ENCODE measurements around the gene HCFC1R1.
"Not testable (repeated sequence)": the region's sequence is repeated elsewhere in the genome, so short reads cannot be mapped to it uniquely, and the experiment has no call there.

The HCFC1R1 gene, protein sequence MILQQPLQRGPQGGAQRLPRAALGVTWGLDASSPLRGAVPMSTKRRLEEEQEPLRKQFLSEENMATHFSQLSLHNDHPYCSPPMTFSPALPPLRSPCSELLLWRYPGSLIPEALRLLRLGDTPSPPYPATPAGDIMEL

GRCh38 chr16:3023669-3024478 lies at the start of gene HCFC1R1, which contains the start of gene THOC6:
TSS of gene HCFC1R1 (minus strand) at chr16:3023942. CDS start at chr16:3023941, 1 bp downstream.
TSS of gene THOC6 (plus strand) at chr16:3024035. CDS start at chr16:3024327, 292 bp downstream.
- FAIRE-seq: peak; percentile 91

DNA sequence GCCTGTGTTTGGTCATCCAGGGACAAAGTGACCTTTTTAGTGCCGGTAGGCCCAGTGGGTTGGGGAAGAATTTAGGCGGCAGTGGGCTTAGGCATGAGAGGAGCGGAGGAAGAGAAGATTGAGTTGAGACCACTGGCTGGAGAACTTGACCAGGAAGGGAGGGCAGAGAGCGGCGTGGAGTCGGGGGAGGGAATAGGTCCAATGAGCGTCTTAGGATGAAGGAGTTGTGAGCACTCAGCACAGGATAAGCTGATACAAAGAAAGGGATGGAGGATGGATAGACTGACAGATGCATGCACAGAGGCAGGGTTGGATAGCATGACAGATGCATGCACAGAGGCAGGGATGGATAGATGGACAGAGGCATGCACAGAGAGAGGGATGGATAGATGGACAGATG lies 49.7 kb upstream of the HCFC1R1 start:
- FAIRE-seq: no peak

- not testable (repeated sequence) for FAIRE-seq
These were observed 49.0 kb upstream of the HCFC1R1 start for GRCh38 chr16:3072576-3073263.

- not testable (repeated sequence) for FAIRE-seq
These were observed 48.4 kb upstream of the HCFC1R1 start for GRCh38 chr16:3072148-3072547.

GRCh38 chr16:3071655-3072054 lies 47.9 kb upstream of the HCFC1R1 start:
- FAIRE-seq: no peak

DNA sequence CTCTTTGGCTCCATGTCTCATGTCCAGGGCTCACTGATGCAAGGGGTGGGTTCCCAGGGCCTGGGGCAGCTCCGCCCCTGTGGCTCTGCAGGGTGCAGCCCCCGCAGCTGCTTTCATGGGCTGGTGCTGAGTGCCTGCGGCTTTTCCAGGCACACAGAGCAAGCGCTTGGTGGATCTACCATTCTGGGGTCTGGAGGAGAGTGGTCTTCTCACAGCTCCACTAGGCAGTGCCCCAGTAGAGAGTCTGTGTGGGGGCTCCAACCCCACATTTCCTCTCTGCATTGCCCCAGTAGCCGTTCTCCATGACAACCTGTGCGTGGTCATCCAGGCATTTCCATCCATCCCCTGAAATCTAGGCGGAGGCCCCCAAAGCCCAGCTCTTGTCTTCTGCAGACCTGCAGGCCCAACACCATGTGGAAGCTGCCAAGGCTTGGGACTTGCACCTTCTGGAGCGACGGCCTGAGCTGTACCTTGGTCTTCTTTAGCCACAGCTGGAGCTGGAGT lies 46.9 kb upstream of the HCFC1R1 start:
- no peak for FAIRE-seq

- FAIRE-seq: not testable (repeated sequence)
These were observed 45.4 kb upstream of the HCFC1R1 start for GRCh38 chr16:3069146-3069545.

GRCh38 chr16:3068487-3068886 lies 44.7 kb upstream of the HCFC1R1 start:
- FAIRE-seq: no peak

DNA sequence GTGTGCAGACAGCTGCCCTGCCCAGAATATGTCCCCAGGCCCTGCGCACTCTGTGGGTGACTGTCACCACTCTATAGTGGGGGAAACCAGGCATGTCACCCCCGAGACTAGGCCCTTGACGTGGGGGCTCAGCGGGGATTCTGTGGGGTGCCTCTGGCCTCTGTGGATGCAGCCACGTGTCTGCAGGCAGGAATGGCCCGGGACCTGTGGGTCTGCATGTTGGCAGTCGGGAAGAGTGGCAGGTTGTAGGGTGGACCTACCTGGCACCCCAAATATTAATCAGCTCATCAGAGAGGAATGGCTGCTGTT lies 42.7 kb upstream of the HCFC1R1 start:
- no peak for FAIRE-seq

DNA sequence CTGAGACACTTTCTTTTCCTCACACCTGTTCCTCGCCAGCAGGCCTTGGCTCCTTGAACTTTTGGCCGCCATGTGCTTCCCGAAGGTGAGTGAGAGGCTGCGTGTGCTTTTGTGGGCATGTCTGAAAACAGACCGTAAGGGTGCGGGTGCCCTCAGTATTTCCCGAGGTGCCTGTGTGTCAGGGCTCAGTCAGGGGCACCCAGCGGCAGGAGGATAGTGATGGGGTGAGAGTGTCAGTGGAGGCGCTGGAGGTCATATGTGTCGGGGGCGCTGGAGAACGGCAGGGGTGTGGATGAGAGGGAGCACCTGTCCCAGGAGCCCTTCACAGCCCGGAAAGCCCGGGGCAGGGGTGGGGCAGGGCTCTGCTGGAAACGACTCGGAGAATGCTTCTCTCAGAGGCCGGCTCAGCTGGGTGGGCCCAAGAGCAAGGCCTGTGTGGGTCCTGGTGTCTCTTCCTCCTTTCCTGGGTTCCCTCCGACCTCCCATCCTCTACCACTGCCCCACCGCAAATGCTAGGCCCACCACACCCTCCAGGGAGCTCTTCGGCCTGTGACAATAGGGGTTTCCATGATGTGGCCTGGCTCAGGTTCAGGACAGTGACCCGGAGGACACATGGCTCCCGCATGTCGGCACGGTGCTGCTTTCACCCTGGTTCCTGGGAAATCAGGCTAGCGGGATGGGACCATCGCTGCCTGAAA lies 42.1 kb upstream of the HCFC1R1 start:
- no peak for FAIRE-seq

DNA sequence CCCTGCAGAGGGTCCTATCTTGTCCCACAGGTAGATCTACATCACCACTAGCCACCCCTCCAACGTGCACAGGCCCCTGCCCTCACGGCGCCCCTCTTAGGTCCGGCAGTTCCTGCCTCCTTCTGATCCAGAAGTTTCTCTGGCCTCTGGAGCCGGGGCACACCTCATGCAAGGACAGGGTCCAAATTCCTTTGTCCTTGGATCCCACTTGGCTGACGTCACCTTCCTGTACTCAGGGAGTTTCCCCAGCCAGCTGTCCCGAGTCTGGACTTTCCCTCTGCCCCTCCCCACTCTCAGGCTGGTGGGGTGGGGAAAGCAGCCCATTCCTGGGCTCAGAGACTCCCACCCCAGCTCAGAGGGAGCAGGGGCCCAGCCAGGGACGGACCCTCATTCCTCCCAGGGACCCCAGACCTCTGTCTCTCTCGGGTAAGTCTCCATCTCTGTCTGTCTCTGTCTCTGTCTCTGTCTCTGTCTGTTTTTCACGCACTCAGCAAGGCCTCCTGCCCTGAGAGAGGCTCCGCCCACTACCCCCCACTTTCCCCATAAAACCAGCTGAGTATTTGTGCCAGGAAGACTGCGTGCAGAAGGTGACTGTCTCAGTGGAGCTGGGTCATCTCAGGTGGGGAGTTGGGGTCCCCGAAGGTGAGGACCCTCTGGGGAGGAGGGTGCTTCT lies 41.5 kb upstream of the HCFC1R1 start, which contains the start of gene IL32:
IL32 (plus strand) TSS at position 572 of the 673 bp plus-strand sequence. CDS start 172 bp downstream, outside the sequence.
- no peak for FAIRE-seq

GRCh38 chr16:3063625-3064386 lies 40.1 kb upstream of the HCFC1R1 start:
- no peak for FAIRE-seq

DNA sequence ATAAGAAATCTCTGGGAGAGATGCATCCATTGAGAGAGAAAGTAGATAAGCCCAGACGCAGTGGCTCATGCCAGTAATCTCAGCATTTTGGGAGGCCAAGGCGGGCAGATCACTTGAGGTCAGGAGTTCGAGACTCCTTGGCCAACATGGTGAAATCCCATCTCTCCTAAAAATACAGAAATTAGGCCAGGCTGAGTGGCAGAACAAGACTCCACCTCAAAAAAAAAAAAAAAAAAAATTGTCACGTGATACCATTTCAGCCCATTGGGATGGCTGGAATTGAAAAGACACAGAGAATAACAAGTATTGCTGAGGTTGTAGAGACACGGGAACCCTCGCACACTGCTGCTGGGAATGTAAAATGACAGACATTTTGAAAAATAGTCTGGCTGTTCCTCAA lies 38.8 kb upstream of the HCFC1R1 start:
- no peak for FAIRE-seq

DNA sequence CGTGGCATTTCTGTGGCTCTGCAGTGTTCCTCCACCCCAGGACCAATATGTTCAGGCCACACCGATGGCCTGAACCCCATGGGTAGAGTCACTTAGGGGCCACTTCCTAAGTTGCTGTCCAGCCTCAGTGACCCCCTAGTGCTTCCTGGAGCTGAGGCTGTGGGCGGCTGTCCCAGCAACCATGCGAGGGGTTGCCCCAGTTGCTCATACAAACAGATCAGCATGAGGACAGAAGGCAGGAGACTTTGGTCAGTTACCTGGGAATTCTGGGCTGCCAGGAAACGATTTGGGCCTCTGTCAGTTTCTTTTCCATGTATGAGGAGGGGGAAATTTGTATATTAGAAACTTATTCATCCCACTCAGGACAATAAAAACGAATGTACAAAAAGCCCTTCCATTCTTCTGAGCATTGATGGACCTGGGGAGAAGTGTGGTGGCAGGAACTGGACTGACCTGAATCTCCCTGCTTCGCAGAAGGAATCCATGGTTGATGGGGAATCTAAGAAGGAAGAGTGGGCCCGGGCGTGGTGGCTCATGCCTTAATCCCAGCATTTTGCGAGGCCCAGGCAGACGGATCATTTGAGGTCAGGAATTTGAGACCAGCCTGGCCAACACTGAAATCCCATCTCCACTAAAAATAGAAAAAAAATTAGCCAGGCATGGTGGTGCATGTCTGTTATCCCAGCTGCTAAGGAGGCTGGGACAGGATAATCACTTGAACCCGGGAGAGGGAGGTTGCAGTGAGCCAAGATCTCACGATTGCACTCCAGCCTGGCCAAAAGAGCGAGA lies 36.8 kb upstream of the HCFC1R1 start:
- FAIRE-seq: no peak

DNA sequence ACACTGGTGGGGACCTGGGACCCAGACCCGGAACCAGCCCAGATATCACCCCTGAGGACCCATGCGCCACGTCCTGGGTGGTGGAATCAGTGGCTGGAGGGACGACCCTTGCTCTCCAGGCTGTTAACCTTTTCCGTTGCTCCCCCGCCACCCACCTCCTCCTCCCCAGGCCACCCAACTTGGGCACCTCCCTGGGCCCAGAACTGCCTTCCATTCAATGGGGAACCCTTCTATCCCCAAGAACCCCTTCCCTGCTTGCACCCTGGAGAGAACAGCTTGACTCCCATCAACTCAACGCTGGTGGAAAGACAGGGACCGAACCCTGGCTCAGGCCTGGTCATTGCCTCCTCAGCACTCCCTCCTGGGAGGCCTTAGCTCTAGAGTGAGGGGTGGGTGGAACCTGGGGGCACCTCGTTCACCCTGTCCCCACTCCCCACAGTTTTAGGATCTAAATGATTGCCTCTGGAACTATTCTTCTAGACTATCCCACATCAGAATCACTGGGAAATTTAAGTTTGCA lies 36.0 kb upstream of the HCFC1R1 start:
- no peak for FAIRE-seq

DNA sequence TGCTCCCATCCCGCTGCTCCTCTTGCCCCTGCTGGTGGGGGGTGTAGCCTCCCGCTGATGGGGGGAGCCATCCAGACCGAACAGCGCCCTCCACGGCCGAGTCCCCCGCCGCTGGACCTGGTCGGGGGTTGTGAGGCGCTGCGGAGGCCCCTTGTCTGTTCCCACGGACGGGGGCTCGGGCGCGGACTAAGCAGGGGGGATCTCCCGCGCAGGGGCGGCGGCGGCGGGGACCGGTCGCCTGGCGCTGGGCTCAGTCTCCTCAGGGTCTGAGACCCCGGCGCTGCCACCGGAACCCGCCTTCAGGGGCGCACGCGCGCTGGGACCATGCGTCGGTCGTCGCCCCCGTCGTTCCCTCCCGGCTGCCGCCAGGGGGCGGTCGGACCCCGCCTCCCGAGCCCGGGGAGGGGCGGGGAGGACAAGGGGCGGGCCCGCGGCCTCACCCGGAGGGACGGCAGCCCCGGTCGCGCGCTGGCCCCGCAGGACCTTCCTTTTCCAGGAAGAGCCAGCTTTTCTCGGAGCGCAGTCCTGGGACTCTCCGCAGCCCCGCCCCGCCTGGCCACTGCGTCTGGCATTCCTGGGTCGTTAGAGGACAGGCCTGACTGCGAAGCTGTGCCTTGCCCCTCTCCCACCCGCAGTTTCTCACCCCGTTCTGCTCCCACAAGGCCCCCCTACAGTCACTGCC lies 35.4 kb upstream of the HCFC1R1 start:
- FAIRE-seq: no peak

- FAIRE-seq: no peak
These were observed 34.6 kb upstream of the HCFC1R1 start for GRCh38 chr16:3058139-3059030.

DNA sequence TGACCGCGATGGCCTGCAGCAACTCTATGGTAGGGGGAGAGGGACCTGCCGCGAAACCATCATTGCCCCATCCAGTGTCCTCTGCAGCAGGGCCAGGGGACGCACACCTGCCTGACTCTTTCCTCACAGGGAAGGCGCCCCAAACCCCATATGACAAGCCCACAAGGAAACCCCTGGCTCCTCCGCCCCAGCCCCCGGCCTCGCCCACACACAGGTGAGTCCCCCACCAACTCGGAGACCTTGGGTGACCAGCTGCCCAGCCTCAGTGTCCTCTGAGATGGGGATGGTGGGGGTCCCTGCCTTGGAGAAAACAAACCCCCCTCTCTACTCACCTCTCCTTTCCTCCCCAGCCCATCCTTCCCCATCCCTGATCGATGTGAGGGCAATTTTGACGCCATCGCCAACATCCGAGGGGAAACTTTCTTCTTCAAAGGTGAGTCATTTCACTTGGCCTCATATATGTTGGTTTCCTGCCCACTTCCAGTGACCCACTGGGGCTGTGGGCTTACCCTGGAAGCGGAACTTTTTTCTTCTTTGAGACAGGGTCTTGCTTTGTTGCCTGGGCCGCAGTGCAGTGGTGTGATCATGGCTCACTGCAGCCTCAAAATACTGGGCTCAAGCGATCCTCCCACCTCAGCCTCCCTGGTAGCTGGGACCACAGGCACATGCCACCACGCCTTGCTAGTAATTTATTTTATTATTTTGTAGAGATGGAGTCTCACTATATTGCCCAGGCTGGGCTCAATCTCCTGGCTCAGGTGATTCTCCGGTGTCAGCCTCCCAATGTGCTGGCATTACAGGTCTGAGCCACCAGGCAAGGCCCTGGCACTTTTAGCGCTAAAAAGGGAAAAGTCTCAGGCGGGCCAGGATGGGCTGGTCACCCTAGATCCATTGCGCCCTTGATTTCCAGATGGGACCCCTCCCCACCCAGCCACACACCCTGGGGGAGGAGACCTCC lies 33.7 kb upstream of the HCFC1R1 start:
- FAIRE-seq: no peak
